Measurements from ENCODE around the gene BSDC1.

GRCh38 chr1:32316903-32317277 is 77.4 kb downstream of the BSDC1 start:
- TF ChIP-seq EP300 (IDR thresholded peaks at IDR 0.05) = no peak
- TF ChIP-seq CTCF (IDR thresholded peaks at IDR 0.05) = no peak
- TF ChIP-seq POLR2AphosphoS5 (IDR thresholded peaks at IDR 0.05) = no peak

Data from stomach (tissue), 4 donors.